ENCODE results near the gene VLDLR.

- TF ChIP-seq CTCF (conservative IDR thresholded peaks at IDR 0.05) (no peak), ZFX (IDR thresholded peaks at IDR 0.05) (no peak)
Measured at GRCh38 chr9:2693056-2693455, 71.5 kb downstream of the VLDLR start.
